ENCODE data around the gene FCHSD1. TPM values are rescaled to one million over a fixed set of nuclear protein-coding genes. Genes with fewer than 3 reads are reported as not detected.

Gene FCHSD1
- total and polyA plus RNA-seq, 2 of the 4 experiments (the other 2 are of a cell fraction) = 33.2 to 62.1 TPM

DNA sequence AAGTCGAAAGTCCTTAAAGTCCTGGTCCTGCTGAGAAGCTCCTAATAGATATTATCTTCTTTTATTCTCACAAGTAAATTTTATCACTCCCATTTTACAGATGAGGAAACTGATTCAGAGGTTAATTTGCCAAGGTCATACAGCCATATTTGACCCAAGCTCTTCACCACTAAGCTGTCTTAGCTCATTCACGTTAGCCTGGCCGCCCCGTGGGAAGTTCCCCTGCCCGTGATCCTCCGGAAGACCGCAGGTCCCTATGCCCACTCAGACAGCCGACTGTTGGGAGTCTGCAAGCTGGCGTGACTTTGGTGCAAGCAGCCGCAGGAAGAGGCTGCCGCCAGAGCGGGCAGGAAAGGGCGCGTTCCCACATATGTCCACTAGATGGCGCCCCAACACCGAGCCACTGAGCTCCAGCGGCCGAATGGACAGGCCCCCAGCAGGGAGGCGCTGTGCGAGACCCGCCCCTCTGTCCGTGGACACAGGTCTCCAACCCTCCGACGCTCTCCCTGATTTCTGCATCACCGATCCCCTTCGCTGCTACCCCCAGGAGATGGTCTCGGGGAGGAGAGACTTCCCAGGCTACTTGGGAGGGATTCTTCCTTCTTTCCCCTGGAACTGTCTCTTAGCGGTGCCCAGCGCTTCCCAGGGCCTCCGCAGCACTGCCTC is 40.8 kb upstream of the FCHSD1 start:
- peak overlapping the region; percentile 96 for H2AFZ ChIP-seq (replicated peaks; ENCODE audit: low read length, poor library complexity)
- no peak overlapping the region for H4K91ac ChIP-seq (ENCODE audit: insufficient read depth, low read depth, low read length)
- H3K27me3 ChIP-seq (ENCODE audit: control insufficient read depth, insufficient read depth, low read length) = peaks cover 49% of the 10 kb centered on the region
- no peak overlapping the region for H2BK120ac ChIP-seq (ENCODE audit: low read depth, low read length)
- H3K18ac ChIP-seq (ENCODE audit: low read depth, low read length) = no peak overlapping the region
- no peak overlapping the region for H3K56ac ChIP-seq (ENCODE audit: extremely low read depth, insufficient read depth, low read length)
- H3K9me3 ChIP-seq (ENCODE audit: control insufficient read depth, insufficient read depth, low read length) = no peaks in the 10 kb centered on the region
- H3K4me3 ChIP-seq (ENCODE audit: insufficient read depth, low read depth, low read length) = peak overlapping the region; percentile 43
- no peaks in the 10 kb centered on the region for H4K20me1 ChIP-seq (ENCODE audit: insufficient read depth, low read length)
- no peak overlapping the region for H2AK5ac ChIP-seq (ENCODE audit: low read depth, low read length)
- 10% methylated on average over 5 of the region's 30 CpGs; no CpG with 5 or more reads in 1 of the 2 experiments for WGBS, 2 experiments (ENCODE audit: extremely low coverage in 2 of 2, insufficient read length in 1 of 2)
- no peak overlapping the region for H2BK15ac ChIP-seq (ENCODE audit: low read depth, low read length)
- BruUV-seq (replicated peaks) = no TSS peak
- no peaks in the 10 kb centered on the region for H3K79me1 ChIP-seq (ENCODE audit: low read depth in 1 of 2, low read length in 2 of 2)
- TF ChIP-seq CHD1 (IDR thresholded peaks at IDR 0.05; ENCODE audit: low read depth, low read length) (no peak), SMC3 (IDR thresholded peaks at IDR 0.05; ENCODE audit: low read depth, low read length) (peak; percentile 90), BHLHE40 (IDR thresholded peaks at IDR 0.05; ENCODE audit: low read depth, low read length) (no peak), MAZ (IDR thresholded peaks at IDR 0.05; ENCODE audit: borderline replicate concordance, low read depth, low read length) (peak; percentile 85), MAFK (IDR thresholded peaks at IDR 0.05; ENCODE audit: low read depth, low read length) (no peak), ELK1 (IDR thresholded peaks at IDR 0.05; ENCODE audit: borderline replicate concordance, low read depth, low read length) (no peak), USF2 (IDR thresholded peaks at IDR 0.05; ENCODE audit: low read depth, low read length) (no peak), RAD21 (IDR thresholded peaks at IDR 0.05; ENCODE audit: low read length) (peak; percentile 99), RFX5 (IDR thresholded peaks at IDR 0.05; ENCODE audit: low read depth, low read length) (no peak), CEBPB (IDR thresholded peaks at IDR 0.05; ENCODE audit: low read depth, low read length) (no peak), MXI1 (IDR thresholded peaks at IDR 0.05; ENCODE audit: borderline replicate concordance, low read depth, low read length) (no peak), POLR2A (IDR thresholded peaks at IDR 0.05; ENCODE audit: low read depth, low read length) (peak; percentile 53; the same call in 1 of the 2 replicates)
- TF ChIP-seq, protein P1, sequence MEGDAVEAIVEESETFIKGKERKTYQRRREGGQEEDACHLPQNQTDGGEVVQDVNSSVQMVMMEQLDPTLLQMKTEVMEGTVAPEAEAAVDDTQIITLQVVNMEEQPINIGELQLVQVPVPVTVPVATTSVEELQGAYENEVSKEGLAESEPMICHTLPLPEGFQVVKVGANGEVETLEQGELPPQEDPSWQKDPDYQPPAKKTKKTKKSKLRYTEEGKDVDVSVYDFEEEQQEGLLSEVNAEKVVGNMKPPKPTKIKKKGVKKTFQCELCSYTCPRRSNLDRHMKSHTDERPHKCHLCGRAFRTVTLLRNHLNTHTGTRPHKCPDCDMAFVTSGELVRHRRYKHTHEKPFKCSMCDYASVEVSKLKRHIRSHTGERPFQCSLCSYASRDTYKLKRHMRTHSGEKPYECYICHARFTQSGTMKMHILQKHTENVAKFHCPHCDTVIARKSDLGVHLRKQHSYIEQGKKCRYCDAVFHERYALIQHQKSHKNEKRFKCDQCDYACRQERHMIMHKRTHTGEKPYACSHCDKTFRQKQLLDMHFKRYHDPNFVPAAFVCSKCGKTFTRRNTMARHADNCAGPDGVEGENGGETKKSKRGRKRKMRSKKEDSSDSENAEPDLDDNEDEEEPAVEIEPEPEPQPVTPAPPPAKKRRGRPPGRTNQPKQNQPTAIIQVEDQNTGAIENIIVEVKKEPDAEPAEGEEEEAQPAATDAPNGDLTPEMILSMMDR (conservative IDR thresholded peaks at IDR 0.05; ENCODE audit: low read depth, low read length) = peak; percentile 99
- H4K8ac ChIP-seq (ENCODE audit: low read depth in 2 of 2, low read length in 2 of 2) = no peak overlapping the region
- H2BK20ac ChIP-seq (ENCODE audit: low read depth, low read length) = no peak overlapping the region
- 0 out of 2 replicates have a peak overlapping the region, but pooled peaks have one; percentile 56 for H3K9ac ChIP-seq (ENCODE audit: low read depth, low read length)
- DNase-seq (peak; percentile 60), ATAC-seq (ENCODE audit: low read depth) (peak; percentile 99)
- intact Hi-C loops (cut with micrococcal nuclease) (loop anchor here (1.0 to 5.0 kb wide), 4 partner anchors 27 to 450 kb away; no protein-coding TSS in a partner anchor), in situ Hi-C loops (cut with MboI; ENCODE audit: low sequenced_read_pairs) (loop anchor here (5.0 to 25.0 kb wide), 2 partner anchors 265 to 420 kb away; partner anchors contain the start of genes NDFIP1 and PCDH12), dilution Hi-C loops (cut with HindIII; ENCODE audit: low sequenced_read_pairs, unreplicated experiment) (no loop called here)
- no peaks in the 10 kb centered on the region for H3K9me1 ChIP-seq (ENCODE audit: insufficient read depth, low read length)
- no peak overlapping the region for H2BK5ac ChIP-seq (ENCODE audit: low read depth, low read length, poor library complexity, severe bottlenecking)
- H3K27ac ChIP-seq (ENCODE audit: insufficient read depth, low read length) = no peak overlapping the region
- H3K36me3 ChIP-seq (ENCODE audit: control insufficient read depth, insufficient read depth, low read length) = no peaks in the 10 kb centered on the region
- H3K23ac ChIP-seq (ENCODE audit: low read depth, low read length) = no peak overlapping the region
- H2AK9ac ChIP-seq (replicated peaks; ENCODE audit: low read depth, low read length, poor library complexity) = peak overlapping the region; percentile 74
- H3K4me1 ChIP-seq (ENCODE audit: control insufficient read depth, insufficient read depth, low read length) = no peaks in the 10 kb centered on the region; the same call in 1 of the 2 replicates
- no peak overlapping the region for H3K4ac ChIP-seq (ENCODE audit: low read depth, low read length)
- ChIA-PET CTCF (interaction anchor here (0.7 to 4.0 kb wide), 17 partner anchors 9 to 276 kb away, joined by 3 to 32 read pairs (median 3); partner anchors contain the start of genes PCDH1, PCDH12 and RNF14), POLR2A (ENCODE audit: unreplicated experiment) (interaction anchor here (0.6 to 1.0 kb wide), 2 partner anchors 202 to 269 kb away, joined by 3 read pairs; no protein-coding TSS in a partner anchor)
- no peak overlapping the region for H4K5ac ChIP-seq (ENCODE audit: low read depth, low read length)
- no peak overlapping the region for H3K14ac ChIP-seq (replicated peaks; ENCODE audit: low read depth, low read length)
- peak overlapping the region; percentile 94 for H3K4me2 ChIP-seq (ENCODE audit: low read depth, low read length)

Measured in IMR-90 (cell line).